PC-3 (cell line): ENCODE data around the gene ARFIP1. TPM values are rescaled to one million over a fixed set of nuclear protein-coding genes. Genes with fewer than 3 reads are reported as not detected.

Experiments used
- ATAC-seq: fragments of 200-7000 bp; cut with Tn5 transposase; 2 replicates; pipeline ENCODE4 v1.9.1; 2020; ENCODE audit warnings: mild to moderate bottlenecking, moderate library complexity
- BruUV-seq: library from RNA; stranded (reverse); fragments of 400-500 nt; replicated peaks from 2 replicates; lab custom pipeline; 2021; lab: Mats Ljungman, UMichigan
- CTCF ChIA-PET: fragments of 300-600 bp; sonication (Branson Sonifier 250); formaldehyde crosslinking; loops from one replicate; lab custom pipeline; 2022; ENCODE audit warnings: antibody characterized with exemption; lab: Charles Lee
- POLR2A ChIA-PET: fragments of 300-600 bp; sonication (Branson Sonifier 250); formaldehyde crosslinking; loops from one replicate; lab custom pipeline; 2022; ENCODE audit warnings: antibody characterized with exemption; ENCODE audit not compliant: unreplicated experiment; lab: Charles Lee
- DNase-seq: peaks from one replicate; pipeline ENCODE4 v3.0.0-alpha.2; 2015
- H2AFZ ChIP-seq: fragments of 300-600 bp; sonication (generic); 2 replicates; pipeline ENCODE4 v1.6.0; 2016; ENCODE audit warnings: antibody characterized with exemption, low read length
- H3F3A ChIP-seq: fragments of 300-600 bp; sonication (generic); one replicate; pipeline ENCODE4 v1.6.0; 2017; ENCODE audit warnings: antibody characterized with exemption, low read length, control low read depth, mild to moderate bottlenecking; ENCODE audit not compliant: unreplicated experiment
- H3K27ac ChIP-seq: fragments of 300-600 bp; sonication (generic); 2 replicates; pipeline ENCODE4 v1.5.1; 2016; ENCODE audit warnings: mild to moderate bottlenecking, low read length
- H3K27me3 ChIP-seq: fragments of 300-600 bp; sonication (generic); 2 replicates; pipeline ENCODE4 v1.6.1; 2016; ENCODE audit warnings: low read length, mixed read lengths
- H3K36me3 ChIP-seq: fragments of 300-600 bp; sonication (generic); 2 replicates; pipeline ENCODE4 v1.6.1; 2016; ENCODE audit warnings: low read depth, mixed run types, low read length, mixed read lengths
- H3K4me1 ChIP-seq: fragments of 300-600 bp; sonication (generic); 2 replicates; pipeline ENCODE4 v1.5.1; 2016; ENCODE audit warnings: low read length; ENCODE audit not compliant: insufficient read depth
- H3K4me2 ChIP-seq: fragments of 300-600 bp; sonication (generic); 2 replicates; pipeline ENCODE4 v1.6.0; 2016; ENCODE audit warnings: low read length
- H3K4me3 ChIP-seq: fragments of 300-600 bp; sonication (generic); 2 replicates; pipeline ENCODE4 v1.5.1; 2016; ENCODE audit warnings: mild to moderate bottlenecking, low read length, mixed read lengths
- H3K79me2 ChIP-seq: fragments of 300-600 bp; sonication (generic); 2 replicates; pipeline ENCODE4 v1.6.1; 2017; ENCODE audit warnings: low read length, mixed read lengths
- H3K9ac ChIP-seq: fragments of 300-600 bp; sonication (generic); 2 replicates; pipeline ENCODE4 v1.6.0; 2016; ENCODE audit warnings: mild to moderate bottlenecking, low read length
- H3K9me2 ChIP-seq: fragments of 300-600 bp; sonication (generic); replicated peaks from 2 replicates; pipeline ENCODE4 v1.6.1; 2016; ENCODE audit warnings: mixed run types, low read length, mixed read lengths
- H3K9me3 ChIP-seq: fragments of 300-600 bp; sonication (generic); 2 replicates; pipeline ENCODE4 v1.6.1; 2016; ENCODE audit warnings: low read length, mixed read lengths
- H4K20me1 ChIP-seq: fragments of 300-600 bp; sonication (generic); 2 replicates; pipeline ENCODE4 v1.6.1; 2016; ENCODE audit warnings: low read length, mixed read lengths
- EZH2 ChIP-seq: fragments of 300-600 bp; sonication (generic); IDR thresholded peaks from one replicate; pipeline ENCODE4 v1.6.1; 2017; ENCODE audit warnings: antibody characterized with exemption, mild to moderate bottlenecking, low read length; ENCODE audit not compliant: unreplicated experiment
- EZH2phosphoT487 ChIP-seq: fragments of 300-600 bp; sonication (generic); IDR thresholded peaks from 2 replicates; pipeline ENCODE4 v1.6.1; 2018; ENCODE audit warnings: mild to moderate bottlenecking, antibody characterized with exemption, low read length, borderline replicate concordance
- intact Hi-C: fragments of 100-400 bp; cut with micrococcal nuclease; formaldehyde crosslinking; loops from 2 replicates; pipeline ENCODE4 v1.9.0; 2023
- total RNA-seq: library from RNA; depleted of rRNA; stranded (reverse); fragments of >200 nt; gene quantifications from 2 replicates; pipeline ENCODE4 v1.2.3, GENCODE V29; 2014
- TF ChIP-seq, protein P1 (sequence below): fragments of 300-600 bp; sonication (generic); conservative IDR thresholded peaks from 2 replicates; pipeline ENCODE4 v1.5.1; 2017; ENCODE audit warnings: antibody characterized with exemption, low read depth, mild to moderate bottlenecking, low read length

ARFIP1 gene
- total RNA-seq, 1 experiment from 2014 or later: 23.5 TPM

DNA sequence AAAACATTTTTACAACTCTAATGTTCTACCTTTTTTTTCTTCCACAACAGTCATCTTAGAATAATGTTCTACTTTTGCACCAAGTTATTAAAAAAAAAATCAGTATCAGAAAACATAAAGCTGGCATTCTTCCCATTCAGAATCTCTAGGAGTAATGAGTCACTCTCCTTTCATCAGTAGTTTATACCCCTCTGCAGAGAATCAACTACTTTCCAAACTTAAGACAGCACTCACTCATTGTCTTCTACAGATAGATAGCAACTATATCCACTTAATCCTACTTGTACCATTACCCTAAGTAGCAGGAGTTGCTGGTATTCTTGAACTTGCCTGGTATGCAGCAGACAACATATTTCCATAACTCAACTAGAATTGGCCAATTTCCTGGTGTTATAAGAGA, 3.4 kb upstream of the ARFIP1 start:
- DNase-seq (peak; percentile 16), ATAC-seq (no peak)
- Histone ChIP-seq H4K20me1 (0 out of 2 replicates have a peak, but pooled peaks cover under 1% of the 10 kb centered on the region), H3K4me2 (no peak overlapping the region), H3K4me3 (no peak overlapping the region), H3K4me1 (0 out of 2 replicates have a peak, but pooled peaks cover 4% of the 10 kb centered on the region), H3K9me2 (no peaks in the 10 kb centered on the region), H3F3A (no peaks in the 10 kb centered on the region), H3K79me2 (peaks cover 14% of the 10 kb centered on the region), H3K36me3 (no peaks in the 10 kb centered on the region), H3K9me3 (no peaks in the 10 kb centered on the region), H3K27ac (no peak overlapping the region), H2AFZ (no peak overlapping the region), H3K27me3 (no peaks in the 10 kb centered on the region), H3K9ac (no peak overlapping the region)
- no TSS peak for BruUV-seq
- POLR2A ChIA-PET: no interaction called here
- TF ChIP-seq EZH2phosphoT487: no peak
- TF ChIP-seq EZH2: no peak
- TF ChIP-seq, protein P1, sequence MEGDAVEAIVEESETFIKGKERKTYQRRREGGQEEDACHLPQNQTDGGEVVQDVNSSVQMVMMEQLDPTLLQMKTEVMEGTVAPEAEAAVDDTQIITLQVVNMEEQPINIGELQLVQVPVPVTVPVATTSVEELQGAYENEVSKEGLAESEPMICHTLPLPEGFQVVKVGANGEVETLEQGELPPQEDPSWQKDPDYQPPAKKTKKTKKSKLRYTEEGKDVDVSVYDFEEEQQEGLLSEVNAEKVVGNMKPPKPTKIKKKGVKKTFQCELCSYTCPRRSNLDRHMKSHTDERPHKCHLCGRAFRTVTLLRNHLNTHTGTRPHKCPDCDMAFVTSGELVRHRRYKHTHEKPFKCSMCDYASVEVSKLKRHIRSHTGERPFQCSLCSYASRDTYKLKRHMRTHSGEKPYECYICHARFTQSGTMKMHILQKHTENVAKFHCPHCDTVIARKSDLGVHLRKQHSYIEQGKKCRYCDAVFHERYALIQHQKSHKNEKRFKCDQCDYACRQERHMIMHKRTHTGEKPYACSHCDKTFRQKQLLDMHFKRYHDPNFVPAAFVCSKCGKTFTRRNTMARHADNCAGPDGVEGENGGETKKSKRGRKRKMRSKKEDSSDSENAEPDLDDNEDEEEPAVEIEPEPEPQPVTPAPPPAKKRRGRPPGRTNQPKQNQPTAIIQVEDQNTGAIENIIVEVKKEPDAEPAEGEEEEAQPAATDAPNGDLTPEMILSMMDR: no peak
- CTCF ChIA-PET: no interaction called here
- intact Hi-C loops: no loop called here

DNA sequence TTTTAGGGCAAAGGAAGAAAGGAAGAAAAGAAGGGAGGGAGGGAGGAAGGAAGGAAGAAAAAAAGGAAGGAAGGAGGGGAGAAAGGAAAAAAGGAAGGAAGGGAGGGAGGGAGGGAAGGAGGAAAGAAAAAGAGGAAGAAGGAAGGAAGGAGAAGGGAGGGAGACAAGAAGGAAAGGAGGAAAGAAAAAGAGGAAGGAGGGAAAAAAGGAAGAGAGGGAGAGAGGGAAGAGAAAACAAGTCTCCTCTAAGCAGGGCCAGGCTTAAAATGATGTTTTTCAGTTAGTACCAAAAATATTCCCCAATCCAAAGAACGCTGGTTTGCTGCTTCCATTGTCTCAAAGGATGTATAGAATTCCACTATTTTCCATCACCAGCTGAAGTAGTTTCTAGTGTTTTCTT, 2.3 kb upstream of the ARFIP1 start:
- CTCF ChIA-PET: no interaction called here
- Histone ChIP-seq H3K4me3 (no peak overlapping the region), H3K27ac (no peak overlapping the region), H3K9me2 (no peaks in the 10 kb centered on the region), H3F3A (no peaks in the 10 kb centered on the region), H3K9me3 (no peaks in the 10 kb centered on the region), H2AFZ (no peak overlapping the region), H3K79me2 (peaks cover 25% of the 10 kb centered on the region), H3K27me3 (no peaks in the 10 kb centered on the region), H3K9ac (no peak overlapping the region), H3K4me1 (peaks cover 15% of the 10 kb centered on the region; the same call in 1 of the 2 replicates), H3K36me3 (no peaks in the 10 kb centered on the region), H3K4me2 (no peak overlapping the region), H4K20me1 (peaks cover 7% of the 10 kb centered on the region; the same call in 1 of the 2 replicates)
- TF ChIP-seq, protein P1: no peak
- TF ChIP-seq EZH2phosphoT487 (no peak), EZH2 (no peak)
- BruUV-seq: no TSS peak
- POLR2A ChIA-PET: no interaction called here
- ATAC-seq (no peak), DNase-seq (no peak)
- intact Hi-C loops: no loop called here

DNA sequence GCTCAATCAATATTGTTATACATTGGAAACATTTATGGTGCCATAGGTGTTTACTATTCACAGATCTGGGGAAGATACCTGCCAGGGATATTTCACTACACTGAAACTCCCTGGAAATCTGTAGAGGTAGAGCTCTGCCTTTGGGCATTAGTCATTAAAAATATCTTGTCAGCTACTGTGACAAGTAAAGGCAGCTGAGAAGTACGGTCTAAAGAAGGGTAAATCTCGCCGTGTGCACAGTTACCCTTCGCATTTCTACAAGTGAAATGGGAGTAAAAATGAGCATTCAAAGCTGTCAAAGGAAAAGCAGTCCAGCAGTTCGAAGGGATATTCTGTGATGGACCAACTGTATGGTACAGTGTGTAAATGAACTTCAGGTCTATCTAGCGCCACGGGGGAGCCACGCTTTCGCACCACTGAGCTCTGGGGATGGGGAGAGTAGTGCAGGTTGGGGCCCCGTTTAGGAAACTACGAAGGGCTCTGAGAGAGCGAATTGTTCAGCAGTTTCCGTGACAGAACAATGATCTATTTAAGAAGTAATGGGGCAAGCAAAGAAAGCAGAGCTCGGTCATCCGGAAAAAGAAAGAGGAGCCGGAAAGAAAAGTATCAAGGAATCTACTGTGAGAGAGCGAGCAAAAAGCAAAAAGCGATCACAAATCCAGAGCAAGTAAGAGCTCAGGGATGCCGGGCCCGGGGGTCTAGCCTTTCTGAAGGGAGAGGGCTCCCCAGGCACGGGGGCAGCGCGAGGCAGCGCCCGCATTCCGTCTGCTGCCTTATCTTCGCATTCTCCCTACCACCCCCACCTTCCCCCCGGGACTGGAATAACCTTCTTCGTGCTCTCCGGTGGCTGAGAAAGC, 870 bp upstream of the ARFIP1 start:
- H3K4me3 ChIP-seq: peak overlapping the region; percentile 98
- intact Hi-C loops: no loop called here
- POLR2A ChIA-PET: interaction anchor here (0.6 to 0.7 kb wide), 3 partner anchors 191 to 253 kb away, joined by 3 to 8 read pairs (median 5); no protein-coding TSS in a partner anchor
- peaks cover 18% of the 10 kb centered on the region; the same call in 1 of the 2 replicates for H3K4me1 ChIP-seq
- peak overlapping the region; percentile 84 for H2AFZ ChIP-seq
- H3K9ac ChIP-seq: peak overlapping the region; percentile 69
- peaks cover 39% of the 10 kb centered on the region for H3K79me2 ChIP-seq
- CTCF ChIA-PET: interaction anchor here (0.6 kb wide), 1 partner anchor 336 kb away, joined by 3 read pairs; no protein-coding TSS in a partner anchor
- H4K20me1 ChIP-seq: peaks cover 20% of the 10 kb centered on the region; the same call in 1 of the 2 replicates
- peak overlapping the region; percentile 78 for H3K4me2 ChIP-seq
- no peaks in the 10 kb centered on the region for H3K27me3 ChIP-seq
- TSS peak; percentile 24 for BruUV-seq
- DNase-seq (peak; percentile 6), ATAC-seq (peak; percentile 12)
- no peak for TF ChIP-seq EZH2
- TF ChIP-seq, protein P1: no peak
- no peaks in the 10 kb centered on the region for H3K9me2 ChIP-seq
- H3F3A ChIP-seq: no peaks in the 10 kb centered on the region
- H3K9me3 ChIP-seq: no peaks in the 10 kb centered on the region
- H3K27ac ChIP-seq: no peak overlapping the region
- no peaks in the 10 kb centered on the region for H3K36me3 ChIP-seq
